OCI-LY1 (cell line): ENCODE data around the gene GNAS-AS1.

Source experiments
- CTCF ChIP-seq: fragments of 200-600 bp; sonication (generic), shearing (Covaris generic); IDR thresholded peaks from 2 replicates; pipeline ENCODE4 v1.5.1; 2017; ENCODE audit warnings: mild to moderate bottlenecking, antibody characterized with exemption, low read length, moderate library complexity, mixed read lengths
- EZH2 ChIP-seq: fragments of 200-600 bp; sonication (generic), shearing (Covaris generic); IDR thresholded peaks from 2 replicates; pipeline ENCODE4 v1.8.0; 2017; ENCODE audit warnings: borderline replicate concordance, mixed run types, mild to moderate bottlenecking, antibody characterized with exemption, low read length, moderate library complexity, mixed read lengths

- no peak for TF ChIP-seq CTCF
- TF ChIP-seq EZH2 = no peak
These were observed 47.2 kb downstream of the GNAS-AS1 start for GRCh38 chr20:58803533-58803932.
